GM12878 (cell line): ENCODE results near the gene UXS1. TPM values are rescaled to one million over a fixed set of nuclear protein-coding genes. Genes with fewer than 3 reads are reported as not detected.

Experiments
- ATAC-seq: fragments of 200-7000 bp; cut with Tn5 transposase; 3 replicates; pipeline ENCODE4 v1.9.1; 2020; ENCODE audit warnings: mild to moderate bottlenecking, moderate library complexity
- BruUV-seq: library from RNA; stranded (reverse); fragments of 400-500 nt; replicated peaks from 2 replicates; lab custom pipeline; 2021; lab: Mats Ljungman, UMichigan
- CTCF ChIA-PET: fragments of 300-600 bp; sonication (Branson Sonifier 250); formaldehyde crosslinking; extraction: SDS; loops from one replicate; lab custom pipeline; 2021; ENCODE audit warnings: inconsistent platforms; lab: Yijun Ruan, JAX
- POLR2A ChIA-PET: fragments of 350-600 bp; formaldehyde crosslinking; extraction: SDS; loops from one replicate; lab custom pipeline; 2021; ENCODE audit warnings: inconsistent platforms; lab: Charles Lee
- RAD21 ChIA-PET: fragments of 300-600 bp; sonication (Branson Sonifier 250); formaldehyde crosslinking; loops from one replicate; lab custom pipeline; 2023; ENCODE audit warnings: antibody characterized with exemption; ENCODE audit not compliant: unreplicated experiment; lab: Charles Lee
- SMC1A ChIA-PET: fragments of 300-600 bp; sonication (Branson Sonifier 250); formaldehyde crosslinking; loops from one replicate; lab custom pipeline; 2023; ENCODE audit not compliant: unreplicated experiment, uncharacterized antibody; lab: Charles Lee
- DNase-seq: peaks from one replicate; pipeline ENCODE4 v3.0.0-alpha.2; 2011; ENCODE audit warnings: low read depth, low spot score
- FAIRE-seq: peaks from 3 replicates; lab custom pipeline; 2011; peaks lifted over from hg19 to GRCh38; lab: Jason Lieb, UNC
- H2AFZ ChIP-seq: 2 replicates; pipeline ENCODE4 v1.6.0; 2011; ENCODE audit warnings: low read depth, low read length, control low read depth; ENCODE audit not compliant: control insufficient read depth
- H3K27ac ChIP-seq: 2 replicates; pipeline ENCODE4 v1.5.1; 2011; ENCODE audit warnings: control low read depth; ENCODE audit not compliant: control insufficient read depth, insufficient read depth
- H3K27me3 ChIP-seq, 2 experiments: replicated peaks in 1 of 2; 2 replicates each; pipeline versions ENCODE4 v1.6.0 to v1.6.1; 2011; ENCODE audit warnings: low read length in 1 of 2; ENCODE audit not compliant: control insufficient read depth in 2 of 2, insufficient read depth in 2 of 2
- H3K36me3 ChIP-seq, 2 experiments: 2 replicates each; pipeline ENCODE4 v1.5.1; 2011; ENCODE audit warnings: low read length in 1 of 2; ENCODE audit not compliant: control insufficient read depth in 2 of 2, insufficient read depth in 2 of 2
- H3K4me1 ChIP-seq: 2 replicates; pipeline ENCODE4 v1.6.1; 2011; ENCODE audit warnings: mild to moderate bottlenecking, low read length, moderate library complexity, mixed read lengths; ENCODE audit not compliant: control insufficient read depth, insufficient read depth
- H3K4me2 ChIP-seq: 2 replicates; pipeline ENCODE4 v1.6.0; 2011; ENCODE audit warnings: control low read depth; ENCODE audit not compliant: control insufficient read depth, insufficient read depth
- H3K4me3 ChIP-seq: fragments of 200-600 bp; sonication (generic); 2 replicates; pipeline ENCODE4 v1.5.1; 2016
- H3K79me2 ChIP-seq: 2 replicates; pipeline ENCODE4 v1.6.0; 2011; ENCODE audit warnings: low read length; ENCODE audit not compliant: control insufficient read depth, insufficient read depth
- H3K9ac ChIP-seq: 2 replicates; pipeline ENCODE4 v1.8.0; 2011; ENCODE audit warnings: low read length, control low read depth, mixed read lengths; ENCODE audit not compliant: control insufficient read depth, insufficient read depth
- H3K9me3 ChIP-seq: replicated peaks from 3 replicates; pipeline ENCODE4 v1.5.1; 2011; ENCODE audit warnings: mild to moderate bottlenecking, low read length; ENCODE audit not compliant: control insufficient read depth, insufficient read depth
- H4K20me1 ChIP-seq: 2 replicates; pipeline ENCODE4 v1.6.0; 2011; ENCODE audit not compliant: control insufficient read depth, insufficient read depth
- ATF3 ChIP-seq: IDR thresholded peaks from 2 replicates; pipeline ENCODE4 v1.6.1; 2011; ENCODE audit warnings: low read depth, mild to moderate bottlenecking, low read length, moderate library complexity, borderline replicate concordance; ENCODE audit errors: extremely low read depth
- CTCF ChIP-seq, 3 experiments: IDR thresholded peaks in 2 of 3; conservative IDR thresholded peaks in 1 of 3; 2 replicates each; pipeline ENCODE4 v1.5.1; 2011; ENCODE audit warnings: low read depth in 3 of 3, low read length in 3 of 3, mild to moderate bottlenecking in 3 of 3, control low read depth in 2 of 3, moderate library complexity in 2 of 3, inconsistent platforms in 1 of 3, mixed read lengths in 1 of 3; ENCODE audit not compliant: control insufficient read depth in 2 of 3, insufficient read depth in 1 of 3; ENCODE audit errors: extremely low read depth in 1 of 3
- RB1 ChIP-seq: fragments of 450-650 bp; formaldehyde crosslinking; IDR thresholded peaks from 2 replicates; pipeline ENCODE4 v1.6.1; 2017; ENCODE audit warnings: mild to moderate bottlenecking, borderline replicate concordance
- WGBS: methylation state at CpG from one replicate; pipeline ENCODE4 v1.1.6; 2016; ENCODE audit warnings: low lambda C conversion rate; ENCODE audit not compliant: insufficient replicate concordance, insufficient coverage; ENCODE audit errors: missing lambda C conversion rate; 5-methylcytosine and 5-hydroxymethylcytosine counted together
- in situ Hi-C: fragments of 300-500 bp; cut with MboI; formaldehyde crosslinking; loops from 9 replicates; pipeline ENCODE4 v1.14.3; 2018; ENCODE audit warnings: mixed read lengths
- intact Hi-C: fragments of 100-400 bp; cut with micrococcal nuclease; formaldehyde crosslinking; loops from one replicate; pipeline ENCODE4 v1.14.2; 2022; ENCODE audit not compliant: unreplicated experiment
- polyA plus RNA-seq, 11 experiments: library from polyadenylated mRNA; depleted of rRNA in 4 of 11; unstranded in 6 of 11; stranded (reverse) in 5 of 11; fragments of >200 nt; fragmentation: Nextera tagmentation in 4 of 11; fragmentation: Illumina TruSeq in 1 of 11; extraction: Ambion mirVana in 4 of 11; extraction: Trizol in 1 of 11; gene quantifications; 1 replicate in 1 of 11; 2 replicates in 10 of 11; pipeline versions ENCODE4 v1.2.1 to v1.2.3, GENCODE V29; 2011 to 2016; ENCODE audit warnings: inconsistent platforms in 2 of 11, missing spikeins in 2 of 11, low read depth in 1 of 11
- total RNA-seq, 4 experiments: library from RNA; depleted of rRNA in 3 of 4; stranded (reverse); fragments of >200 nt in 3 of 4; fragmentation: Illumina TruSeq in 1 of 4; extraction: Trizol in 1 of 4; gene quantifications; 2 replicates each; pipeline versions ENCODE4 v1.2.1 to v1.2.3, GENCODE V29; 2013 to 2021

UXS1 gene
- total and polyA plus RNA-seq, 10 of the 15 experiments (the other 5 are each of a cell fraction or from before 2014, with no cell fraction given) = 6.0 to 25.4 (median 24.0) TPM

GRCh38 chr2:106095478-106096298 is 98.4 kb downstream of the UXS1 start:
- RAD21 ChIA-PET = no interaction called here
- Histone ChIP-seq H3K9ac (no peak overlapping the region), H3K4me3 (no peak overlapping the region), H3K4me1 (no peaks in the 10 kb centered on the region; the same call in 1 of the 2 replicates), H3K27me3 (no peaks in the 10 kb centered on the region), H3K27ac (no peak overlapping the region)
- POLR2A ChIA-PET = no interaction called here
- no peak for ATAC-seq
- BruUV-seq = no TSS peak
- WGBS = 60% methylated on average over 21 of the region's 21 CpGs
- intact Hi-C loops = no loop called here
- TF ChIP-seq ATF3 (no peak), CTCF (IDR thresholded peaks at IDR 0.05 in 2 of 3, conservative IDR thresholded peaks at IDR 0.05 in 1 of 3; ENCODE audit: control insufficient read depth in 2 of 3, extremely low read depth in 1 of 3, insufficient read depth in 1 of 3, low read depth in 3 of 3, low read length in 3 of 3) (0 out of 6 replicates have a peak, but pooled peaks of 1 of the 3 experiments have one; percentile 2), RB1 (no peak)
- TF ChIP-seq, all 136 proteins: peak for 1
- Histone ChIP-seq H3K4me2 (no peak overlapping the region), H3K79me2 (no peaks in the 10 kb centered on the region), H4K20me1 (no peaks in the 10 kb centered on the region), H3K36me3 (peaks cover 3 to 7% of the 10 kb centered on the region in 2 experiments), H2AFZ (no peak overlapping the region), H3K9me3 (no peaks in the 10 kb centered on the region)
- SMC1A ChIA-PET = interaction anchor here (1.5 kb wide), 1 partner anchor 10 kb away, joined by 3 read pairs; no protein-coding TSS in a partner anchor
- DNase-seq = no peak
- CTCF ChIA-PET = no interaction called here
- FAIRE-seq = no peak
- in situ Hi-C loops = no loop called here
